Omental fat pad (tissue), 4 donors: Measurements from ENCODE around the gene DCLK1. TPM values are rescaled to one million over a fixed set of nuclear protein-coding genes. Genes with fewer than 3 reads are reported as not detected.

Experiments
- ATAC-seq: fragments of 150-250 bp; one replicate; pipeline ENCODE4 v1.9.1; 2016; ENCODE audit warnings: mild to moderate bottlenecking, moderate library complexity; ENCODE audit not compliant: low FRiP score
- DNase-seq: peaks from one replicate; pipeline ENCODE4 v3.0.0-alpha.2; 2019; ENCODE audit warnings: low spot score
- total RNA-seq, 4 donors: library from RNA; depleted of rRNA; stranded (reverse); fragments of >200 nt; gene quantifications; one replicate each; pipeline ENCODE4 v1.1.0, GENCODE V29; 2016
- TF ChIP-seq, protein P1 (sequence below), 3 donors: fragments of 450-650 bp; IDR thresholded peaks; one replicate each; pipeline ENCODE4 v1.5.1; 2016 to 2017; ENCODE audit warnings: antibody characterized with exemption in 3 of 3, mild to moderate bottlenecking in 3 of 3, moderate library complexity in 2 of 3

Gene DCLK1
- total RNA-seq, 4 donors from 2014 or later, result 13.9 to 206 (median 30.5) TPM

DNA sequence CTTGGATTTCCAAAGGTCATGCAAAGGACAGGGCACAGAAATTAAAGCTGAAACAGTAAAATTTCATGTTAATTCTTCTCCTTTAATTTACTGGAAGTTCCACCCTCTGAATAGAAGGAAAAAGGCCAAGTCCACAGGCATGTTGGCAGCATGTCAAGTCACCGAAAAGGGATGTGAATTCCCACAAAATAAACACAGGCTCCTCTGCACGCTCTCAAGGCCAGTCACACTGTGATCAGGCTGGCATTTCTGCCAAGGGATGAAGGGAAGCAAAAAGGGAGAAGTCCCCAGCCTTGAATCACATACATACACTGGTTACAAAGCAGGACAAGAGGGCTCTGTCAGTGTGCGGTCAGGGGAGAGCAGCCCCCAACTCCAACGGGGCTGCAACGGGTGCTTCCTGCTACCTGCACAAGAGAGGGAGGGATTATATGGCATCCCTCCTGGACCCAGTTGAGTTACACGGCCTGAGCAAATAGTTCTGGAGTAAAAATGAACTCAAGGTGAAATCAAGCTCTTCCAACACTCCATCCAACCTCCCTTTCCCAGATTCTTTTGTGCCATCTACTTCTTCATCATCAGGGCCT lies 6.9 kb downstream of the DCLK1 start:
- DNase-seq (no peak), ATAC-seq (no peak)
- TF ChIP-seq, protein P1, sequence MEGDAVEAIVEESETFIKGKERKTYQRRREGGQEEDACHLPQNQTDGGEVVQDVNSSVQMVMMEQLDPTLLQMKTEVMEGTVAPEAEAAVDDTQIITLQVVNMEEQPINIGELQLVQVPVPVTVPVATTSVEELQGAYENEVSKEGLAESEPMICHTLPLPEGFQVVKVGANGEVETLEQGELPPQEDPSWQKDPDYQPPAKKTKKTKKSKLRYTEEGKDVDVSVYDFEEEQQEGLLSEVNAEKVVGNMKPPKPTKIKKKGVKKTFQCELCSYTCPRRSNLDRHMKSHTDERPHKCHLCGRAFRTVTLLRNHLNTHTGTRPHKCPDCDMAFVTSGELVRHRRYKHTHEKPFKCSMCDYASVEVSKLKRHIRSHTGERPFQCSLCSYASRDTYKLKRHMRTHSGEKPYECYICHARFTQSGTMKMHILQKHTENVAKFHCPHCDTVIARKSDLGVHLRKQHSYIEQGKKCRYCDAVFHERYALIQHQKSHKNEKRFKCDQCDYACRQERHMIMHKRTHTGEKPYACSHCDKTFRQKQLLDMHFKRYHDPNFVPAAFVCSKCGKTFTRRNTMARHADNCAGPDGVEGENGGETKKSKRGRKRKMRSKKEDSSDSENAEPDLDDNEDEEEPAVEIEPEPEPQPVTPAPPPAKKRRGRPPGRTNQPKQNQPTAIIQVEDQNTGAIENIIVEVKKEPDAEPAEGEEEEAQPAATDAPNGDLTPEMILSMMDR (IDR thresholded peaks at IDR 0.05), result no peak

DNA sequence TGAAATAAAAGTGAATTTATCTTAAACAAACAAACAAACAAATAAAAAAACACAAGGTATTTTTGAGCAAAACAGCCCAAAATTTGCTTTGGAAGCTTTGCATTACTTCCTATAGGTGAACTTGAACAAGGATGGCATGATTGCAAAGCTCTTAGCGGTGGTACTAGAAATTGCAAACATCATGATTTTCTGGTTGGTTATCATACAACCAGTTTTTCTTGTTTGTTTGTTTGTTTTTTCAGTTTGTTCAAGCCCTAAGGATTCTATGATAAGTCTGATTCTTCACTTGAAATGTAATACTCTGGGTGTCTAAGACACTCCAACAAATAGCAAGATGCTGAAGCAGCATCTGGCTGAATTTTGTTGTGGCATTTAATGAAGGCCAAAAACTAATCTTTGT lies 15.9 kb downstream of the DCLK1 start:
- no peak for ATAC-seq
- TF ChIP-seq, protein P1 (IDR thresholded peaks at IDR 0.05), result no peak

DNA sequence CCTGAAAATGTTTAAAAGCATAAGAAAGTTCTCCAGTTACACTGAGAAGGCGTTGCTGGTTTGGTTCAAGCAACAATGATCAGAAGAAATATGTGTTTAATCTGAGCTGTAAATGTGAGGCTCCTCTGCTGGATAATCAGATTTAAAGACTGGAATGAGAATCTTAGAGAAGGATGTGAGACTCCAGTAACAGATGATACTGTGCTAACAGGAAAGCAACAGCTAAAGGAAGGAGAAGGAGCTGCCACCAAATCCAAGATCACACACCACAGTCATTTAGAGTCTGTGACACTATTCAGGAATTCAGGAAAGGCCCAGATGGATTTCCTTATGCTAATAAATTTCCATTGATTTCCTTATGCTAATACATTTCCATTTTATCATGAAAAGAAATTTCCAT lies 16.9 kb downstream of the DCLK1 start:
- TF ChIP-seq, protein P1 (IDR thresholded peaks at IDR 0.05), result no peak
- DNase-seq, result no peak
- ATAC-seq, result no peak

More for the DNA sequence above, 15.9 kb downstream of the DCLK1 start:
- no peak for DNase-seq

DNA sequence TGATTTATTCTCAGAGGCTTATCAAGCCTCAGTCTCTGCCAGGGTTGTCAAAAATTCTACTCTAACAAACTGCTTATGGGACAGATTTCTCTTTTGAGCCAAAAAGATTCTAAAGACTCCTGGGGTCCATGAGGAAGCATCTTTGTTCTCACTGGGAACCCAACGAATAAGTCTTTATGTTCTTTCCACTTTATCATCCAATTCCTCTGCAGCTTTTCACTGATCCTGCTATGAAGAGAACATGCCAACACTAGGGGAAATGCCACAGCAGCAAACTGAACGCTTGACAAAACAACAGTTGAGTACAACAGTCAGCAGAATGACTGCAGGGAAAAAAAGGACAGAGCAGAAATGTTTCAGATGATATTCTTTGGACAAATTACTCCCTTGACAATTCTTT lies 22.2 kb downstream of the DCLK1 start:
- DNase-seq, result no peak
- no peak for ATAC-seq
- TF ChIP-seq, protein P1 (IDR thresholded peaks at IDR 0.05), result no peak

DNA sequence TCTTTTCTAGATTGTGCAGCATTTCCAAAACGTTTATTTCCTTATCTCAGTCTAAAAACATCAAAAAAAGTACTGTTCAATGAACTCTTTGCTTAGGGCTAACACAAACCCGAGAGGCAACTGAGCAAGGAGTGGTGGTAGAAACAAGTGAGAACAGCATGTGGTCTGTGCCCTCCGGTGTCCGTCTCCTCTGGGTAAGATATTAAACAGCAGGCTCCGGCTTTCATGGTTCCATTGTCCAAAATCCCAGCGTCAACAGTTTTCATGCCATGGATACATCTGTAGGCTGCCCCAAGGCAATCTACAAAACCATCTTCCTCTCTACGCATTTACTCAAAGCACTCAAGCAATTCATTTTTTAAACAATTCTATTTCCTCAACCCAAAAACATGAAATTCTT lies 22.8 kb downstream of the DCLK1 start:
- DNase-seq (no peak), ATAC-seq (no peak)
- TF ChIP-seq, protein P1 (IDR thresholded peaks at IDR 0.05), result no peak

DNA sequence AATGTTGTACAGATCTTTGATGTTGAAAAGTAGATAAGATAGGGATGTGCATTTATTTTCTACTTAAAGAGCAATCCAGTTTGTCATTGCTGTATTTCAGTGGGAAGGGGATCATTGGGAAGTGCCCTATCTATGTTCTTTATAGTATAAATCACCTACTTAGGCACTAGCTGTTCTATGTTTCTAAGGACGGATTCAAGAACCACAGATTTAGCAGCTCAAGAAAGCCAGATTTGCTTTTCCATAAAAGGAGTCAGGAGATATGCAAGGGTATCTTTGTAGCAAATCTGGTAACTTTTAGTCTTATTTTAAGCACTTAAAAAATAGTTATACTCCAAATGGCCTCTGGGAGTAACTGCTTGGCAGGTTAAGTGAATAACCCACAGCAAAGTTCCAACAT lies 23.7 kb downstream of the DCLK1 start:
- DNase-seq, result no peak
- ATAC-seq, result no peak
- TF ChIP-seq, protein P1 (IDR thresholded peaks at IDR 0.05), result no peak

DNA sequence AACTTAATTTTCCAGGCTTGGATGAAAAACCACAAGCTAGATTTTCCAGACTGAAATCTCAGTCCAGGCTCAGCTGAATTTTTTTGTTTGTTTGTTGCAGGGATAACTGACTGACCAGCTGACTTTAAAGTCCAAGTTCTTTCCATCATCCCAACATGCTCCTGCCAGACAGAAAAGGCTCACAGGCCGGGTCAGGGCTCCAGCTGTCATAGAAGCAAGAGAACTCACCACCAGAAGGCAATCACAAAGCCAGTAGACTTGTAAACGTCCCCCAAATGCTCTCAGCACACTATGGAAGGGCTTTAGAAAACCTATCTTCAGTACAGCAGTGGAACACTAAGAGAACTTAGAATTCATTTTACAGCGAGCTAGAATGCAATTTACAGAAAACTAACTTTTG lies 25.5 kb downstream of the DCLK1 start:
- ATAC-seq (no peak), DNase-seq (no peak)
- TF ChIP-seq, protein P1 (IDR thresholded peaks at IDR 0.05), result no peak
